Measurements from ENCODE around the gene FAM210B.

- TF ChIP-seq CTCF (IDR thresholded peaks at IDR 0.05; ENCODE audit: insufficient read depth, low read length) (no peak), POLR2AphosphoS5 (IDR thresholded peaks at IDR 0.05; ENCODE audit: low read depth) (no peak), GABPA (IDR thresholded peaks at IDR 0.05; ENCODE audit: low read depth) (no peak)
Measured at GRCh38 chr20:56353356-56353755, 5.4 kb upstream of the FAM210B start.
